AG04450 (cell line): Measurements from ENCODE around the gene VKORC1. TPM values are rescaled to one million over a fixed set of nuclear protein-coding genes. Genes with fewer than 3 reads are reported as not detected.

Source experiments
- CTCF ChIA-PET: fragments of 300-600, 350-600 bp; formaldehyde crosslinking; extraction: SDS; loops from one replicate; lab custom pipeline; 2022; ENCODE audit warnings: antibody characterized with exemption, inconsistent platforms; lab: Charles Lee
- POLR2A ChIA-PET: fragments of 350-600 bp; formaldehyde crosslinking; extraction: SDS; loops from one replicate; lab custom pipeline; 2021; ENCODE audit warnings: antibody characterized with exemption, inconsistent platforms; lab: Yijun Ruan, JAX
- DNase-seq: peaks from one replicate; pipeline ENCODE4 v3.0.0-alpha.2; 2011; ENCODE audit warnings: low read depth, low spot score
- H3K27ac ChIP-seq: one replicate; pipeline ENCODE4 v1.5.1; 2012; ENCODE audit warnings: low read depth, low read length, control low read depth
- H3K27me3 ChIP-seq: one replicate; pipeline ENCODE4 v1.6.0; 2012; ENCODE audit warnings: low read length; ENCODE audit not compliant: control insufficient read depth, insufficient read depth
- H3K4me3 ChIP-seq: 2 replicates; pipeline ENCODE4 v1.5.1; 2011; ENCODE audit warnings: mild to moderate bottlenecking, low read depth, low read length, control low read depth
- H3K9me3 ChIP-seq: 2 replicates; pipeline ENCODE4 v1.5.1; 2012; ENCODE audit warnings: low read length; ENCODE audit not compliant: control insufficient read depth, insufficient read depth
- CTCF ChIP-seq: IDR thresholded peaks from 2 replicates; pipeline ENCODE4 v1.5.1; 2011; ENCODE audit warnings: low read depth, low read length, control low read depth, inconsistent platforms
- polyA plus RNA-seq: library from polyadenylated mRNA; depleted of rRNA; stranded (reverse); fragments of >200 nt; gene quantifications from 2 replicates; pipeline ENCODE4 v1.2.3, GENCODE V29; 2011; rRNA removed

Gene VKORC1
- polyA plus RNA-seq, 1 experiment = 210 TPM

DNA sequence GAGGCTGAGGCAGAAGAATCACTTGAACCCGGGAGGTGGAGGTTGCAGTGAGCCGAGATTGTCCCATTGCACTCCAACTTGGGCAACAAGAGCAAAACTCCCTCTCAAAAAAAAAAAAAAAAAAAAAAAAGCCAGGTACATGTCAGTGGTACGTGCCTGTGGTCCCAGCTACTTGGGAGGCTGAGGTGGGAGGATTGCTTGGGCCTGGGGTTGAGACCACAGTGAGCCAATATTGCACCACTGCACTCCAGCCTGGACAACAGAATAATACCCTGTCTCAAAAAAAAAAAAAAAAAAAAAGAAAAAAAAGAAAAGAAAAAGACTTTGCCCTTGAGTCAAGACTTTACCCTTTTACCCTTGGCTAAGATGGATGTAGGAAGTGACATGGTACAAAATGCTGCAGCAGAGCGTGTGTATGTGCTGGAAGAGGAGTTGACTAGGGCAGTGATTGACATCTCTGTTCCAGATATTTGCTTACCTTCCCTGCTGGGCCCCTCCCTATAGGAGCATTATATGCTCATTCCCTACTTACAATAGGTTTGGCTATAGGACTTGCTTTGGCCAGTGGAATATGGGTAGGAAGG, 50.6 kb downstream of the VKORC1 start:
- ChIA-PET POLR2A (no interaction called here), CTCF (no interaction called here)
- Histone ChIP-seq H3K27ac (no peak overlapping the region), H3K4me3 (no peak overlapping the region), H3K9me3 (no peaks in the 10 kb centered on the region; the same call in 1 of the 2 replicates), H3K27me3 (no peaks in the 10 kb centered on the region)
- no peak for DNase-seq
- no peak for TF ChIP-seq CTCF

- Histone ChIP-seq H3K4me3 (no peak overlapping the region), H3K27me3 (no peaks in the 10 kb centered on the region), H3K27ac (no peak overlapping the region), H3K9me3 (no peaks in the 10 kb centered on the region; the same call in 1 of the 2 replicates)
- ChIA-PET POLR2A (no interaction called here), CTCF (no interaction called here)
- no peak for TF ChIP-seq CTCF
- no peak for DNase-seq
Observed at GRCh38 chr16:31043352-31043751, 51.2 kb downstream of the VKORC1 start.

DNA sequence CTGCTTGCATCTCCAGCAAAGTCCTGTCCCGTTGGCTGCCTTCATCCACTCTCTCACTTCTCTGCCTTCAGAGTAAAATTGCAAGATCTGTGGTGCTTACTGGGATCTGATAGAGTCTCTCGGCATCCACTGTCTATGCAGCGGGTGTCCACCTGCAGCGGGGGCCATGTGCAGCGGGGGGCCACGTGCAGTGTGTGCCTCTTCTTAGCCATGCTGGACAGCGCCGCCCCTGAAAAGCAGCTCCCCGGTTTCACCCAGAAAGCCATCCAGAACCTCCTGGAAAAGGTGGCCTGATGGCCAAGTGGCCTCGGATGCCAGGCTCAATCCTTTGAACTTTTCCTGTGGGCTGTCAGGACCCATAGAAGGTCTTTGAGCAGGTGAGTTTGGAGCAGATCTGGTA, 51.7 kb downstream of the VKORC1 start:
- no peak for TF ChIP-seq CTCF
- POLR2A ChIA-PET = no interaction called here
- Histone ChIP-seq H3K27me3 (no peaks in the 10 kb centered on the region), H3K4me3 (no peak overlapping the region), H3K9me3 (no peaks in the 10 kb centered on the region; the same call in 1 of the 2 replicates), H3K27ac (no peak overlapping the region)
- CTCF ChIA-PET = interaction anchor here (0.6 to 1.0 kb wide), 2 partner anchors 58 to 232 kb away, joined by 3 to 4 read pairs; partner anchors contain the start of gene HSD3B7
- no peak for DNase-seq

Other genes with a start within 250 kb of the VKORC1 start
- gene BCL7C, start 200.7 kb downstream of the VKORC1 start, polyA plus RNA-seq = 27.7 and 27.8 TPM in 2 replicates
- gene CTF1, start 198.2 kb downstream of the VKORC1 start, polyA plus RNA-seq = 10.1 and 12.5 TPM in 2 replicates
- gene FBXL19, start 171.2 kb downstream of the VKORC1 start, polyA plus RNA-seq = 7.1 and 10.6 TPM in 2 replicates
- gene ORAI3, start 145.7 kb downstream of the VKORC1 start, polyA plus RNA-seq = 23.7 and 29.5 TPM in 2 replicates
- 1.1 and 1.4 TPM in 2 replicates for gene SETD1A, start 137.0 kb downstream of the VKORC1 start, polyA plus RNA-seq
- 6.1 and 9.5 TPM in 2 replicates for gene HSD3B7, start 109.6 kb downstream of the VKORC1 start, polyA plus RNA-seq
- 4.2 and 4.8 TPM in 2 replicates for gene STX1B, start 84.2 kb downstream of the VKORC1 start, polyA plus RNA-seq
- 43.7 and 45.9 TPM in 2 replicates for gene STX4, start 61.2 kb downstream of the VKORC1 start, polyA plus RNA-seq
- 5.9 and 8.6 TPM in 2 replicates for gene ZNF668, start 20.6 kb downstream of the VKORC1 start, polyA plus RNA-seq
- 2.4 and 4.5 TPM in 2 replicates for gene ZNF646, start 20.4 kb downstream of the VKORC1 start, polyA plus RNA-seq
- gene PRSS53, start 5.9 kb downstream of the VKORC1 start, polyA plus RNA-seq = 0.67 and 0.79 TPM in 2 replicates
- 31.6 and 42.3 TPM in 2 replicates for gene BCKDK, start 13.6 kb upstream of the VKORC1 start, polyA plus RNA-seq
- gene KAT8, start 22.9 kb upstream of the VKORC1 start, polyA plus RNA-seq = 23.0 and 24.7 TPM in 2 replicates
- not detected in 2 replicates for gene PRSS8, start 40.9 kb upstream of the VKORC1 start, polyA plus RNA-seq
- 0.24 and 0.42 TPM in 2 replicates for gene PRSS36, start 55.3 kb upstream of the VKORC1 start, polyA plus RNA-seq
- 156 and 166 TPM in 2 replicates for gene FUS, start 85.3 kb upstream of the VKORC1 start, polyA plus RNA-seq
- 21.8 and 31.0 TPM in 2 replicates for gene PYCARD, start 108.0 kb upstream of the VKORC1 start, polyA plus RNA-seq
- gene TRIM72, start 119.3 kb upstream of the VKORC1 start, polyA plus RNA-seq = not detected in 2 replicates
- not detected in 2 replicates for gene PYDC1, start 122.3 kb upstream of the VKORC1 start, polyA plus RNA-seq
- gene ITGAM, start 165.2 kb upstream of the VKORC1 start, polyA plus RNA-seq = not detected in 2 replicates